K562 (cell line): ENCODE measurements around the gene CBFA2T2. TPM values are rescaled to one million over a fixed set of nuclear protein-coding genes. Genes with fewer than 3 reads are reported as not detected.

Experiments
- ATF1 ChIP-seq, 2 experiments: fragments of 450-650 bp in 1 of 2; IDR thresholded peaks; 2 replicates each; pipeline ENCODE4 v1.6.1; 2016; ENCODE audit warnings: missing compliant biosample characterization in 1 of 2, missing genetic modification characterization in 1 of 2
- ATF6 ChIP-seq: sonication (generic); formaldehyde crosslinking; IDR thresholded peaks from 2 replicates; pipeline ENCODE4 v1.4.0; 2020; ENCODE audit warnings: mild to moderate bottlenecking, missing genetic modification reagents
- CTBP1 ChIP-seq: fragments of 450-650 bp; IDR thresholded peaks from 2 replicates; pipeline ENCODE4 v1.6.1; 2016; ENCODE audit warnings: borderline replicate concordance
- FOXK2 ChIP-seq, 2 experiments: fragments of 450-650 bp; IDR thresholded peaks in 1 of 2; conservative IDR thresholded peaks in 1 of 2; 2 replicates each; pipeline ENCODE4 v1.6.1; 2016; ENCODE audit warnings: low read depth in 2 of 2, mild to moderate bottlenecking in 1 of 2
- MAFG ChIP-seq: fragments of 450-650 bp; conservative IDR thresholded peaks from 2 replicates; pipeline ENCODE4 v1.6.1; 2016; ENCODE audit warnings: missing genetic modification characterization, missing compliant biosample characterization
- NFE2L1 ChIP-seq: fragments of 450-650 bp; IDR thresholded peaks from 2 replicates; pipeline ENCODE4 v1.6.1; 2016; ENCODE audit warnings: missing genetic modification characterization, low read depth, mild to moderate bottlenecking, missing compliant biosample characterization, moderate library complexity, borderline replicate concordance
- NONO ChIP-seq, 2 experiments: fragments of 200-400 bp in 1 of 2; fragments of 450-650 bp in 1 of 2; formaldehyde crosslinking in 1 of 2; IDR thresholded peaks; 2 replicates each; pipeline ENCODE4 v1.6.1; 2017; ENCODE audit warnings: low read depth in 2 of 2, mild to moderate bottlenecking in 2 of 2, moderate library complexity in 2 of 2, low read length in 1 of 2
- RBFOX2 ChIP-seq: fragments of 200-400 bp; formaldehyde crosslinking; IDR thresholded peaks from 2 replicates; pipeline ENCODE4 v1.6.1; 2017; ENCODE audit warnings: low read depth, mild to moderate bottlenecking, low read length, moderate library complexity
- RREB1 ChIP-seq: fragments of 250-450 bp; sonication (Bioruptor Pico); IDR thresholded peaks from 2 replicates; pipeline ENCODE4 v1.4.0; 2020
- TEAD1 ChIP-seq, 2 experiments: fragments of 450-650 bp in 1 of 2; sonication (generic) in 1 of 2; formaldehyde crosslinking; IDR thresholded peaks; 2 replicates each; pipeline versions ENCODE4 v1.4.0 to v1.8.0; 2020 to 2022; ENCODE audit warnings: mild to moderate bottlenecking in 2 of 2, missing genetic modification reagents in 1 of 2
- ZBTB1 ChIP-seq: sonication (generic); formaldehyde crosslinking; IDR thresholded peaks from 2 replicates; pipeline ENCODE4 v1.8.1; 2023; ENCODE audit warnings: missing genetic modification reagents, low read depth, mild to moderate bottlenecking, borderline replicate concordance
- ZNF311 ChIP-seq: fragments of 250-450 bp; sonication (Bioruptor Pico); IDR thresholded peaks from 2 replicates; pipeline ENCODE4 v1.4.0; 2020; ENCODE audit warnings: mild to moderate bottlenecking, moderate library complexity
- ZNF316 ChIP-seq: fragments of 450-650 bp; IDR thresholded peaks from 2 replicates; pipeline ENCODE4 v1.6.1; 2016
- ZNF507 ChIP-seq: conservative IDR thresholded peaks from 2 replicates; pipeline ENCODE4 v1.6.1; 2017; ENCODE audit warnings: missing genetic modification characterization, missing compliant biosample characterization
- ZSCAN29 ChIP-seq: fragments of 450-650 bp; IDR thresholded peaks from 2 replicates; pipeline ENCODE4 v1.6.1; 2017
- ZSCAN32 ChIP-seq: fragments of 450-650 bp; formaldehyde crosslinking; IDR thresholded peaks from 2 replicates; pipeline ENCODE4 v1.4.0; 2020; ENCODE audit warnings: mild to moderate bottlenecking, moderate library complexity
- polyA plus RNA-seq, 8 experiments: library from polyadenylated mRNA; depleted of rRNA in 4 of 8; stranded (reverse) in 5 of 8; unstranded in 3 of 8; fragments of >200 nt; fragmentation: Nextera tagmentation in 2 of 8; fragmentation: Illumina TruSeq in 1 of 8; extraction: Ambion mirVana in 2 of 8; extraction: Trizol in 1 of 8; gene quantifications; 2 replicates each; pipeline versions ENCODE4 v1.2.1 to v1.2.3, GENCODE V29; 2011 to 2014; ENCODE audit warnings: inconsistent platforms in 1 of 8, missing spikeins in 1 of 8
- total RNA-seq, 7 experiments: library from RNA; depleted of rRNA in 6 of 7; stranded (reverse); fragments of >200 nt in 6 of 7; fragmentation: Illumina TruSeq in 2 of 7; extraction: Trizol in 2 of 7; gene quantifications; 2 replicates each; pipeline versions ENCODE4 v1.2.1 to v1.2.3, GENCODE V29; 2011 to 2021; ENCODE audit warnings: low replicate concordance in 1 of 7
- TF ChIP-seq, protein P1 (sequence below), 2 experiments: fragments of 150-350 bp in 1 of 2; IDR thresholded peaks; 2 replicates each; pipeline ENCODE4 v1.6.1; 2012 to 2016; ENCODE audit warnings: low read depth in 2 of 2, low read length in 2 of 2, mild to moderate bottlenecking in 1 of 2, moderate library complexity in 1 of 2

The CBFA2T2 gene
- total and polyA plus RNA-seq, 9 of the 15 experiments (the other 6 are each of a cell fraction or from before 2014, with no cell fraction given), result 0.27 to 9.6 (median 5.8) TPM

DNA sequence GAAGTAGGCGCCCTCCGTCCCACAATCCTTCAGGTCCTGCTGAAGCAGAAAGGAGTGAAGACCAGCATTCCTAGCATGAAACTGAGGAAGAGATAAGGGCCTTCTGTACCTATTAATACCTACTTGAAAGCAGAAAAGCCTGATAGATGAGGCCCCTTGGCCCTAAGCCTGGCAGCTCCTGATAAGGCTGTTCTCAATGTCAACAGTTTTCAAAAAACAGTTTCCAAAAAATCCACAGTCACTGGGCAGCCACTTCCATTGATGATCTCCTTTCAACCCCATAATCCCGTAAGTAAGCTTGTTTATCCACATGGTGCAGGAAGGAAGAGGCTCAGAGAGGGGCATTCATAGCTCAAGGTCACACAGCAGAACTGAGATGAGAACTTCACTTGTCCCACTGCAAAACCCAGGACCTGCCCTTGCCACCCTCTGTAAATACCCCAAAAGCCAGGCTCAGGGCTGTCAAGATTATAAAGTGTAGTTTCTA is 199.1 kb downstream of the CBFA2T2 start (continued):
- TF ChIP-seq RREB1 (CRISPR knock-in tag) (no peak), ZSCAN32 (CRISPR knock-in tag) (no peak), ATF1 (CRISPR knock-in tag; IDR thresholded peaks at IDR 0.05) (no peak), ATF1 (tag; IDR thresholded peaks at IDR 0.05) (no peak; the same call in 1 of the 2 replicates), TEAD1 (CRISPR knock-in tag; IDR thresholded peaks at IDR 0.05) (peak in 1 of 2 experiments; percentile 89; a peak in 2 of 4 replicates), CTBP1 (peak; percentile 85), NONO (IDR thresholded peaks at IDR 0.05; ENCODE audit: low read depth in 2 of 2, low read length in 1 of 2) (peak in 1 of 2 experiments; percentile 42; a peak in 1 of 4 replicates), RBFOX2 (no peak), FOXK2 (conservative IDR thresholded peaks at IDR 0.05 in 1 of 2, IDR thresholded peaks at IDR 0.05 in 1 of 2; ENCODE audit: low read depth in 2 of 2) (peak; percentile 89 to 92), ZBTB1 (CRISPR knock-in tag) (no peak), ATF6 (CRISPR knock-in tag) (no peak), ZNF507 (tag) (no peak), ZNF316 (no peak), ZNF311 (CRISPR knock-in tag) (no peak), ZSCAN29 (no peak), NFE2L1 (no peak), MAFG (tag) (peak; percentile 66)
- TF ChIP-seq, protein P1, sequence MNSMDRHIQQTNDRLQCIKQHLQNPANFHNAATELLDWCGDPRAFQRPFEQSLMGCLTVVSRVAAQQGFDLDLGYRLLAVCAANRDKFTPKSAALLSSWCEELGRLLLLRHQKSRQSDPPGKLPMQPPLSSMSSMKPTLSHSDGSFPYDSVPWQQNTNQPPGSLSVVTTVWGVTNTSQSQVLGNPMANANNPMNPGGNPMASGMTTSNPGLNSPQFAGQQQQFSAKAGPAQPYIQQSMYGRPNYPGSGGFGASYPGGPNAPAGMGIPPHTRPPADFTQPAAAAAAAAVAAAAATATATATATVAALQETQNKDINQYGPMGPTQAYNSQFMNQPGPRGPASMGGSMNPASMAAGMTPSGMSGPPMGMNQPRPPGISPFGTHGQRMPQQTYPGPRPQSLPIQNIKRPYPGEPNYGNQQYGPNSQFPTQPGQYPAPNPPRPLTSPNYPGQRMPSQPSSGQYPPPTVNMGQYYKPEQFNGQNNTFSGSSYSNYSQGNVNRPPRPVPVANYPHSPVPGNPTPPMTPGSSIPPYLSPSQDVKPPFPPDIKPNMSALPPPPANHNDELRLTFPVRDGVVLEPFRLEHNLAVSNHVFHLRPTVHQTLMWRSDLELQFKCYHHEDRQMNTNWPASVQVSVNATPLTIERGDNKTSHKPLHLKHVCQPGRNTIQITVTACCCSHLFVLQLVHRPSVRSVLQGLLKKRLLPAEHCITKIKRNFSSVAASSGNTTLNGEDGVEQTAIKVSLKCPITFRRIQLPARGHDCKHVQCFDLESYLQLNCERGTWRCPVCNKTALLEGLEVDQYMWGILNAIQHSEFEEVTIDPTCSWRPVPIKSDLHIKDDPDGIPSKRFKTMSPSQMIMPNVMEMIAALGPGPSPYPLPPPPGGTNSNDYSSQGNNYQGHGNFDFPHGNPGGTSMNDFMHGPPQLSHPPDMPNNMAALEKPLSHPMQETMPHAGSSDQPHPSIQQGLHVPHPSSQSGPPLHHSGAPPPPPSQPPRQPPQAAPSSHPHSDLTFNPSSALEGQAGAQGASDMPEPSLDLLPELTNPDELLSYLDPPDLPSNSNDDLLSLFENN (IDR thresholded peaks at IDR 0.05; ENCODE audit: low read depth in 2 of 2, low read length in 2 of 2), result peak in 1 of 2 experiments; percentile 78; a peak in 2 of 4 replicates
